Cardiac fibroblast (primary cell): Measurements from ENCODE around the gene CASP4.

Experiments
- DNase-seq, 2 donors: peaks; one replicate each; pipeline versions ENCODE4 v3.0.0 to v3.0.0-alpha.2; 2010; ENCODE audit warnings: low read depth in 2 of 2
- H3K4me3 ChIP-seq, 2 donors: replicated peaks in 1 of 2; 1 replicate in 1 of 2; 2 replicates in 1 of 2; pipeline ENCODE4 v1.5.1; 2011; ENCODE audit warnings: low read depth in 2 of 2, low read length in 2 of 2, mild to moderate bottlenecking in 2 of 2, moderate library complexity in 1 of 2
- CTCF ChIP-seq: IDR thresholded peaks from one replicate; pipeline ENCODE4 v1.5.1; 2011; ENCODE audit warnings: low read depth, mild to moderate bottlenecking, low read length, inconsistent platforms

Gene CASP4

GRCh38 chr11:104897891-104898684, 70.3 kb downstream of the CASP4 start, which contains the start of gene CASP12:
Gene CASP12, minus strand, starts transcription at chr11:104898460.
- H3K4me3 ChIP-seq = no peak within 1 kb of the TSS
- peak in 1 of 2 donors; percentile 34 for DNase-seq
- no peak for TF ChIP-seq CTCF

GRCh38 chr11:104895634-104896033, 72.7 kb downstream of the CASP4 start:
- peak in 1 of 2 donors; percentile 40 for DNase-seq
- TF ChIP-seq CTCF = no peak
- H3K4me3 ChIP-seq = no peak overlapping the region

GRCh38 chr11:104893876-104894275, 74.5 kb downstream of the CASP4 start:
- H3K4me3 ChIP-seq = no peak overlapping the region
- no peak for TF ChIP-seq CTCF
- no peak for DNase-seq
